HFF-Myc (cell line): ENCODE data around the gene SLC25A4.

Source experiments
- DNase-seq: peaks from one replicate; pipeline ENCODE4 v3.0.0-alpha.2; 2011; ENCODE audit warnings: low read depth; ENCODE audit errors: extremely low read depth
- H3K4me3 ChIP-seq: replicated peaks from 2 replicates; pipeline ENCODE4 v1.5.1; 2011; ENCODE audit warnings: low read depth, mild to moderate bottlenecking, control low read depth, low read length
- TF ChIP-seq, protein P1 (sequence below): IDR thresholded peaks from 2 replicates; pipeline ENCODE4 v1.5.1; 2012; ENCODE audit warnings: mild to moderate bottlenecking, low read depth, low read length, control low read depth; ENCODE audit errors: missing control alignments

Gene SLC25A4

DNA sequence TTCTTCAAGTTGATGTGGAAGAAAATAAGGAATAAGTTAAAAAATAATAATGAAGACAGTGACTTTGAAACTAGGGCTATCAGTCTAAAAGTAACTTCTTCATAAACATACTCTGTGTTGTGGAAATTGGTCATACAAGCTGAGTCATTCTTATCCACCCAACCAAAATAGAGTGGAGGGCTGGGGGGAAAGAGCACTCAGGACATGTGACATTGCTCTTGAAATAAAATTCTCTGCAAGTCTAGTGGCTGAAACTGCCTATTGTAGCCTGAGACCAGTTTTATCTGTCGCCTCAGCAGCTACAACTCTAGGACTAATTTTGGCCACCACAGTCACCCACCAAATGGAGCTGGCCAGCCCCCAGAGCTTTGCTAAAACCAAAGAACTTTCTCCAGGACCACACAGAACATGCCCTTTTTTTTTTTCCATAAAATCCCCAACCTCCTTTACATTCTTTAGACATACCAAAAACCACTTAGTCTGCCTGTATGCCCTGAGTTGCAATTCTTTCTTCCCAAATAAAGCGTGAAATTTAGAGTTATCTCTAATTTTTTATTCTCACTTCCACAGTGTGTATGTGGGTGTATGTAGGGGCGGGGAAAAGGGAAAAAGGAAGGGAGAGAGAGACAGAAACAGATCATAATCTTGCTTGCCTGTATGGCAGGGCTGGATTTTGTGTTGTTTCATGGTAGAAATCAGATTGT is 23.0 kb upstream of the SLC25A4 start:
- TF ChIP-seq, protein P1, sequence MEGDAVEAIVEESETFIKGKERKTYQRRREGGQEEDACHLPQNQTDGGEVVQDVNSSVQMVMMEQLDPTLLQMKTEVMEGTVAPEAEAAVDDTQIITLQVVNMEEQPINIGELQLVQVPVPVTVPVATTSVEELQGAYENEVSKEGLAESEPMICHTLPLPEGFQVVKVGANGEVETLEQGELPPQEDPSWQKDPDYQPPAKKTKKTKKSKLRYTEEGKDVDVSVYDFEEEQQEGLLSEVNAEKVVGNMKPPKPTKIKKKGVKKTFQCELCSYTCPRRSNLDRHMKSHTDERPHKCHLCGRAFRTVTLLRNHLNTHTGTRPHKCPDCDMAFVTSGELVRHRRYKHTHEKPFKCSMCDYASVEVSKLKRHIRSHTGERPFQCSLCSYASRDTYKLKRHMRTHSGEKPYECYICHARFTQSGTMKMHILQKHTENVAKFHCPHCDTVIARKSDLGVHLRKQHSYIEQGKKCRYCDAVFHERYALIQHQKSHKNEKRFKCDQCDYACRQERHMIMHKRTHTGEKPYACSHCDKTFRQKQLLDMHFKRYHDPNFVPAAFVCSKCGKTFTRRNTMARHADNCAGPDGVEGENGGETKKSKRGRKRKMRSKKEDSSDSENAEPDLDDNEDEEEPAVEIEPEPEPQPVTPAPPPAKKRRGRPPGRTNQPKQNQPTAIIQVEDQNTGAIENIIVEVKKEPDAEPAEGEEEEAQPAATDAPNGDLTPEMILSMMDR: no peak
- no peak for DNase-seq
- no peak overlapping the region for H3K4me3 ChIP-seq

DNA sequence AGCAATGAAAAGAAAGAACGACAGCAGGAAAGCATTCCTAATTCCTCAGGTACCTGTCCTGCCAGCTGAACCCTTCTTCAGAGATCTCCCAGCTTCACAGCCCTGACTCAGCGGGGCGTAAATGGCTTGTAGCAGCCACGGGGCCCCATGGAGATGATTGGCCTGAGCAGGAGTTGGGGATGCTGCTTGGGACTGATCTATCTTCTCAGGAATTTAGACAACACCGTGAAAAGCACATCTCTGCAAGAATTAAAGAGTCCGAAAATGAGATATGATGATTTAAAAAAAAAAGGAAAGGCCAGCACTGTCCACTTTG is 22.5 kb upstream of the SLC25A4 start:
- H3K4me3 ChIP-seq: no peak overlapping the region
- DNase-seq: no peak
- TF ChIP-seq, protein P1: no peak

GRCh38 chr4:185122681-185123345 is 20.3 kb upstream of the SLC25A4 start:
- no peak overlapping the region for H3K4me3 ChIP-seq
- TF ChIP-seq, protein P1: no peak
- no peak for DNase-seq

DNA sequence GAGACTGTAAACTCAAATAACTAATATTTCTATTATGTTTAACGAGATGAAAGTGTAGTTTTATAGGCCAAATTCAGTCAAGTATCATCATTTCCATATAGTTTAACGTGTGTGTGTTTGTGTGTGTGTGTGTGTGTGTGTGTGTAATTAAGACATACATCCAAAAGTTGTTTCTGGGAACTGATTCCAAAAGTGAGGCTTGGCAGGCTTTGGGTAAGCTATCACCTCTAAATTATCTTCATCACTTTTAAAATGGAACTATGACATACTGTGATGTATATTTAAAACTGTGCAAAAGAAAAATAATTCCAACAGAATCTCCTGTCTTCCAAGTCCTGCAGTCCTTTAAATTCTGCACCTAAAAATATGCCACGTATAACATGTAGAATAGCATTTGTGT is 19.1 kb upstream of the SLC25A4 start:
- H3K4me3 ChIP-seq: no peak overlapping the region
- TF ChIP-seq, protein P1: no peak
- DNase-seq: no peak

GRCh38 chr4:185127021-185127925 is 15.8 kb upstream of the SLC25A4 start:
- H3K4me3 ChIP-seq: peak overlapping the region; percentile 46
- TF ChIP-seq, protein P1: no peak
- no peak for DNase-seq

- no peak for DNase-seq
- TF ChIP-seq, protein P1: no peak
- peak overlapping the region; percentile 46 for H3K4me3 ChIP-seq
Measured at GRCh38 chr4:185128272-185129119, 14.6 kb upstream of the SLC25A4 start.
